GM19025 (cell line): Measurements from ENCODE around the gene XG.
"Not testable (repeated sequence)": the region's sequence is repeated elsewhere in the genome, so short reads cannot be mapped to it uniquely, and the experiment has no call there.

Experiments
- ATAC-seq: cut with Tn5 transposase; IDR thresholded peaks from one replicate; pipeline ENCODE4 v1.9.1; 2021; ENCODE audit warnings: mild to moderate bottlenecking, low read depth, moderate library complexity; ENCODE audit not compliant: unreplicated experiment

The XG gene

GRCh38 chrX:2732649-2733048 lies 19.2 kb upstream of the XG start:
- no peak for ATAC-seq

- ATAC-seq = no peak
Observed at GRCh38 chrX:2733286-2733685, 18.6 kb upstream of the XG start.

- no peak for ATAC-seq
Observed at GRCh38 chrX:2735270-2735669, 16.6 kb upstream of the XG start.

- ATAC-seq = no peak
Observed at GRCh38 chrX:2740672-2741071, 11.2 kb upstream of the XG start.

GRCh38 chrX:2741386-2741785 lies 10.5 kb upstream of the XG start:
- ATAC-seq = no peak

- not testable (repeated sequence) for ATAC-seq
Observed at GRCh38 chrX:2746250-2746649, 5.6 kb upstream of the XG start.

- ATAC-seq = no peak
Observed at GRCh38 chrX:2748171-2748814, 3.5 kb upstream of the XG start.

GRCh38 chrX:2748815-2749188 lies 3.0 kb upstream of the XG start:
- ATAC-seq = no peak

- no peak for ATAC-seq
Observed at GRCh38 chrX:2751291-2751690, 549 bp upstream of the XG start.

- ATAC-seq = not testable (repeated sequence)
Observed at GRCh38 chrX:2752441-2752840, 601 bp downstream of the XG start.

GRCh38 chrX:2755163-2755715 lies 3.4 kb downstream of the XG start:
- not testable (repeated sequence) for ATAC-seq

- ATAC-seq = no peak
Observed at GRCh38 chrX:2756548-2756947, 4.7 kb downstream of the XG start.

GRCh38 chrX:2761246-2761645 lies 9.4 kb downstream of the XG start:
- no peak for ATAC-seq

- ATAC-seq = not testable (repeated sequence)
Observed at GRCh38 chrX:2762671-2763070, 10.8 kb downstream of the XG start.

- ATAC-seq = not testable (repeated sequence)
Observed at GRCh38 chrX:2764766-2765548, 13.1 kb downstream of the XG start.

- ATAC-seq = no peak
Observed at GRCh38 chrX:2765549-2765830, 13.7 kb downstream of the XG start.

- no peak for ATAC-seq
Observed at GRCh38 chrX:2766906-2767305, 15.1 kb downstream of the XG start.

- no peak for ATAC-seq
Observed at GRCh38 chrX:2767631-2768455, 16.0 kb downstream of the XG start.

- no peak for ATAC-seq
Observed at GRCh38 chrX:2769615-2770014, 17.8 kb downstream of the XG start.

- ATAC-seq = not testable (repeated sequence)
Observed at GRCh38 chrX:2773166-2774055, 21.6 kb downstream of the XG start.
